Renal cortex interstitium (tissue), 11 donors: Measurements from ENCODE around the gene PRKX. TPM values are rescaled to one million over a fixed set of nuclear protein-coding genes. Genes with fewer than 3 reads are reported as not detected.
"Not testable (repeated sequence)": the region's sequence is repeated elsewhere in the genome, so short reads cannot be mapped to it uniquely, and the experiment has no call there.

Experiments used
- DNase-seq, 11 donors: peaks; one replicate each; pipeline ENCODE4 v3.0.0-alpha.2; 2013; ENCODE audit warnings: low read depth in 9 of 11, low spot score in 4 of 11; ENCODE audit errors: extremely low read depth in 1 of 11
- polyA plus RNA-seq, 3 donors: library from polyadenylated mRNA; unstranded; fragments of 120-200 nt; gene quantifications; one replicate each; pipeline ENCODE4 v1.2.1, GENCODE V29; 2013; ENCODE audit not compliant: insufficient read length in 3 of 3

PRKX gene
- polyA plus RNA-seq, 3 donors = 14.6 to 22.2 (median 15.5) TPM

- DNase-seq = no peak
Measured at GRCh38 chrX:3678328-3678727, 35.1 kb downstream of the PRKX start.

GRCh38 chrX:3674881-3675280 is 38.6 kb downstream of the PRKX start:
- no peak for DNase-seq

- no peak for DNase-seq
Measured at GRCh38 chrX:3669841-3670475, 43.5 kb downstream of the PRKX start.

DNA sequence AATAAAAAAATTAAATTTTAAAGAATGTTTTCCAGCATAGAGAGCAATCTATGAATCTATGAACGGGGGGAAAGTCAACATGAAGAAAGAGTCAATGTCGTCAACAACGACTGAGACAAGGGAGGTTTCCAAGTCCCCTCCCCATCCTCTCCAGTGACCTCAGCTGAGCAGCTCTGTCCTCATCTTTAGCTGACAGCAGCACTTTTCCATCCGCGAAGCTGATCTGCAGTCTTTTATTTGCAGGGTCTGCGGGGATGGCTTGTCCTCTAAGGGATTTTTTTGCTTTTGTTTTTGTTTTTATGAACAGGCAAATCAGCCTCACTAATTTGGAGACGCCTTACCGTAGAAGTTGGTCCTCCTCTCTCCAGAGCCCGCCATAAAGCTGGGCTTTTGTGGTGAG is 46.5 kb downstream of the PRKX start:
- no peak for DNase-seq

- no peak for DNase-seq
Measured at GRCh38 chrX:3664921-3665320, 48.5 kb downstream of the PRKX start.

DNA sequence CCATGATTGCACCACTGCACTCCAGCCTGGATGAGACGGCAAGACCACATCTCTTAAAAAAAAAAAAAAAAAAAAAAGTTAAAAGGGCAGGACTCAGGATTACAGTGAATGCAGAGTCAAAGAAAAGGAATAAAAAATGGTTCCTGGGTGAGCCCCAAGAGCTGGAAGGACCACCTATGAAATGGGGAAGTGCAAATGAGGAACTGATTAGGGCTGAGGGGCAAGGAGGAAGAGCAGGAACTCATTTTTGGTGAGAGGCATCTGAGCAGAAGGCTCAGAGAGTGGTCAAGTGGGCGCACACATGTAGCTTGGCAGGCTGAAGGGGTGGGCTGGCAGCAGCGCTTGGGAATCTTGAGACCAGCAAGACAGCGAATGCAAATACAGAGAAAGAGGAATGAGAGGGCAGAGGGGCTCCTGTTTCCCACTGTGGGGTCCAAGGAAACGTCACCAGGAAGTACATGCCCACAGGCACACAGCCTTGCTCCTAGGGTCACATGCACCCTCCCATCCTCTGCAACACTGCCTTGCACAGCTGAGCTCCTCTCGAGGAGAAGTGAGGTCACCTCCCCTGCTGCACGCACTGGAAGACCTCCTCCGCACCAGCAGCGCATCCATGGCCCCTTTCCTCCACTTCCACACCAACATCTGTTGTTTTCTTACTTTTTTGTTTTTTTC is 49.7 kb downstream of the PRKX start:
- DNase-seq = not testable (repeated sequence)

- no peak for DNase-seq
Measured at GRCh38 chrX:3659761-3660160, 53.7 kb downstream of the PRKX start.

- DNase-seq = no peak
Measured at GRCh38 chrX:3655181-3655580, 58.3 kb downstream of the PRKX start.

- no peak for DNase-seq
Measured at GRCh38 chrX:3653111-3653510, 60.3 kb downstream of the PRKX start.

- DNase-seq = peak in 2 of 11 donors; percentile 3 to 7
Measured at GRCh38 chrX:3651277-3651676, 62.2 kb downstream of the PRKX start.

- no peak for DNase-seq
Measured at GRCh38 chrX:3648084-3648483, 65.4 kb downstream of the PRKX start.

- not testable (repeated sequence) for DNase-seq
Measured at GRCh38 chrX:3639858-3640631, 73.4 kb downstream of the PRKX start.

GRCh38 chrX:3639236-3639635 is 74.2 kb downstream of the PRKX start:
- no peak for DNase-seq

- DNase-seq = peak in 4 of 11 donors; percentile 26 to 46 (median 27)
Measured at GRCh38 chrX:3638280-3638873, 75.1 kb downstream of the PRKX start.

GRCh38 chrX:3636803-3637202 is 76.6 kb downstream of the PRKX start:
- DNase-seq = no peak

DNA sequence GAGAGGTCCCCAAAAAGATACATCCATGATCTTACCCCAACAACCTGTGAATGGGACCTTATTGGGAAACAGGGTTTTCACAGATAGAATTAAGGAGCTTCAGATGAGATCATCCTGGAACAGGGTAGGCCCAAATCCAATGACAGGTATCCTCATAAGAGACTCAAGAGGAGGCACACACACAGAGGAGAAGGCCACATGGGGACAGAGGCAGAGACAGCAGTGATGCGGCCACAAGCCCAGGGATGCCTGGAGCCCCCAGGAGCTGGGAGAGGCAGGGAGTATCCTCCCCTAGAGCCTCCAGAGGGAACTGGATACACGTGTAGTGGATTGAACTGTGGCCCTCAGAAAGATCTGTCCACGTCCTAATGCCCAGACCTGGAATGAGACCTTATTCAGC is 82.3 kb downstream of the PRKX start:
- no peak for DNase-seq

DNA sequence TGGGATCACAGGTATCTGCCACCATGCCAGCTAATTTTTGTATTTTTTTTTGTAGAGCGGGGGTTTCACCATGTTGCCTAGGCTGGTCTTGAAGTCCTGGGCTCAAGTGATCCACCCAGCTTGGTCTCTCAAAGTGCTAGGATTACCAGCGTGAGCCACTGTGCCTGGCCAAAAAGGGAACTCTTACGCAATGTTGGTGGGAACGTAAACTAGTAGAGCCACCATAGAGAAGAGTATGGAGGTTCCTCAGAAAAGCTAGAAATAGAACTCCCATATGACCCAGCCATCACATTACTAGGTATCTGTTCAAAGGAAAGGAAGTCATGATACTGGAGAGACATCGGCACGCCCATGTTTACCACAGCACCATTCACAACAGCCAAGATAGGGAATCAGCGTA is 85.9 kb downstream of the PRKX start:
- DNase-seq = no peak

DNA sequence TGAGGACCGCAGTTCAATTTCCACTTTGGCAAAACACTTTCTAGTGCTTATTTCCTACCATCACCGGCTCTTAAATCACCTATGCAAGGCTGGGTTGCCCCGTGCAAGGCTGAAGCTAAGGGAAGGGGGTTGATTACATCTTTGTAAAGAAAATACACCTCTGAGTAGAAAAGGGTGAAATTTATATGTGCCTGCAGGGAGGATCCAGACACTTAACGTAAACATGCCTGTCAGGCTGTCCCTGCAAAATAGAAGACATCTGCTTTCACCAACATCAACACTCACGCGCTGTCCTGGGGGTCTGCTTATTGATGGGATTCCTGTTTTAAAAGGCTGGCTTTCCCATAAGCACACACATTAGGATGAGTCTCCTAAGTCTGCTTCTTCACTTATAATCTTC is 92.0 kb downstream of the PRKX start:
- peak in 5 of 11 donors; percentile 15 to 51 (median 29) for DNase-seq

- not testable (repeated sequence) for DNase-seq
Measured at GRCh38 chrX:3611744-3612143, 101.7 kb downstream of the PRKX start.

DNA sequence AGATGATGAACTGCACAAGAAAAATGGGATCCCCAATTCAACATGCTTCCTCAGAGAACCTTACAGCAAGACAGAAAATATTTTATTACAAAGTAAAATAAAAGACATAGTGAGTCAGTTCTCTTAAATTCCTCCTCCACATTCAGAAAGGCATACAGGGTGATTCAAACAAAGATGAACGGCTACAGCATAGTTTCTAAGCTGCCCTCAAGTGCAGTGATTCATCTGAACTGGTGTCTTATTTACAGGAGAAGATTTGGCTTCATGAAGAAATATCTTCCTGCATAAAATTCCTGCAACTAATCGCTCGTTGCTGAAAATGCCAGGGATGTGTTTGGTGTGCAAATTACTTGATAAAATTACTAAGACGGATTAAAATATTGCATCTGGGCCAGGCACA is 103.6 kb downstream of the PRKX start:
- no peak for DNase-seq
